NB4 (cell line): ENCODE data around the gene FRRS1L.

ENCODE experiments used
- CTCF ChIP-seq: IDR thresholded peaks from one replicate; pipeline ENCODE4 v1.5.1; 2012; ENCODE audit warnings: low read depth, low read length
- MYC ChIP-seq: IDR thresholded peaks from 2 replicates; pipeline ENCODE4 v1.6.1; 2011; ENCODE audit warnings: low read depth, low read length
- POLR2A ChIP-seq: IDR thresholded peaks from 2 replicates; pipeline ENCODE4 v1.6.1; 2011; ENCODE audit warnings: mild to moderate bottlenecking; ENCODE audit not compliant: insufficient read length; ENCODE audit errors: extremely low read depth
- TF ChIP-seq, protein P1 (sequence below): IDR thresholded peaks from 2 replicates; pipeline ENCODE4 v1.6.1; 2011; ENCODE audit warnings: low read depth, low read length

- no peak for TF ChIP-seq POLR2A
- TF ChIP-seq CTCF = no peak
- TF ChIP-seq MYC = no peak
- TF ChIP-seq, protein P1, sequence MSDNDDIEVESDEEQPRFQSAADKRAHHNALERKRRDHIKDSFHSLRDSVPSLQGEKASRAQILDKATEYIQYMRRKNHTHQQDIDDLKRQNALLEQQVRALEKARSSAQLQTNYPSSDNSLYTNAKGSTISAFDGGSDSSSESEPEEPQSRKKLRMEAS = no peak
Measured at GRCh38 chr9:109159583-109159982, 7.5 kb downstream of the FRRS1L start.
